Measurements from ENCODE around the gene SPRYD7.

Gene SPRYD7

GRCh38 chr13:49897713-49898112, 38.4 kb downstream of the SPRYD7 start (continued):
- TF ChIP-seq BCL6B (tag by site-specific recombination; IDR thresholded peaks at IDR 0.05) (no peak), ZNF624 (tag by site-specific recombination; IDR thresholded peaks at IDR 0.05) (no peak), HOXD13 (CRISPR knock-in tag; IDR thresholded peaks at IDR 0.05; ENCODE audit: borderline replicate concordance) (no peak), ZNF23 (tag by site-specific recombination; IDR thresholded peaks at IDR 0.05; ENCODE audit: borderline replicate concordance) (no peak), ZNF394 (tag by site-specific recombination; IDR thresholded peaks at IDR 0.05; ENCODE audit: borderline replicate concordance) (peak; percentile 96), ZFP69B (tag by site-specific recombination; IDR thresholded peaks at IDR 0.05) (no peak), YY1 (tag by site-specific recombination; IDR thresholded peaks at IDR 0.05) (no peak), MEIS1 (CRISPR knock-in tag; IDR thresholded peaks at IDR 0.05; ENCODE audit: borderline replicate concordance) (no peak), ZNF837 (tag by site-specific recombination; IDR thresholded peaks at IDR 0.05) (no peak), ZNF302 (tag by site-specific recombination; IDR thresholded peaks at IDR 0.05; ENCODE audit: low read depth) (no peak), ZBTB20 (tag by site-specific recombination; IDR thresholded peaks at IDR 0.05) (no peak), PRDM1 (tag by site-specific recombination; IDR thresholded peaks at IDR 0.05) (no peak), ZNF792 (tag by site-specific recombination; IDR thresholded peaks at IDR 0.05) (no peak), ZNF341 (tag by site-specific recombination; IDR thresholded peaks at IDR 0.05; ENCODE audit: low read depth) (0 out of 2 replicates have a peak, but pooled peaks have one; percentile 15), ZNF324 (tag by site-specific recombination; IDR thresholded peaks at IDR 0.05) (no peak), SP2 (tag by site-specific recombination; IDR thresholded peaks at IDR 0.05) (no peak), ZNF157 (tag by site-specific recombination; IDR thresholded peaks at IDR 0.05) (no peak), ZNF239 (tag by site-specific recombination; IDR thresholded peaks at IDR 0.05) (no peak), ZNF747 (tag by site-specific recombination; IDR thresholded peaks at IDR 0.05) (no peak), ZNF629 (tag by site-specific recombination; IDR thresholded peaks at IDR 0.05) (peak; percentile 49; the same call in 1 of the 2 replicates), ZNF37A (tag by site-specific recombination; IDR thresholded peaks at IDR 0.05) (no peak), ZNF311 (tag by site-specific recombination; IDR thresholded peaks at IDR 0.05; ENCODE audit: borderline replicate concordance) (no peak), ZNF274 (IDR thresholded peaks at IDR 0.05; ENCODE audit: low read length) (no peak), ZNF274 (tag by site-specific recombination; IDR thresholded peaks at IDR 0.05; ENCODE audit: borderline replicate concordance) (no peak), REPIN1 (tag by site-specific recombination; IDR thresholded peaks at IDR 0.05; ENCODE audit: low read depth) (no peak), ZNF501 (tag by site-specific recombination; IDR thresholded peaks at IDR 0.05) (no peak), YY2 (tag by site-specific recombination; IDR thresholded peaks at IDR 0.05) (no peak), ZNF571 (tag by site-specific recombination; IDR thresholded peaks at IDR 0.05) (no peak), ZNF280D (tag by site-specific recombination; IDR thresholded peaks at IDR 0.05) (no peak), ZNF248 (tag by site-specific recombination; IDR thresholded peaks at IDR 0.05) (no peak)
